HEK293 (cell line): ENCODE measurements around the gene CITED4.

Source experiments
- CTCF ChIA-PET: fragments of 350-600 bp; formaldehyde crosslinking; extraction: SDS; loops from one replicate; lab custom pipeline; 2021; ENCODE audit warnings: antibody characterized with exemption; lab: Yijun Ruan, JAX
- POLR2A ChIA-PET: fragments of 300-600 bp; formaldehyde crosslinking; extraction: SDS; loops from one replicate; lab custom pipeline; 2020; ENCODE audit warnings: antibody characterized with exemption, inconsistent platforms; lab: Yijun Ruan, JAX
- H3K27ac ChIP-seq: fragments of 200-500 bp; sonication (Bioruptor generic); 2 replicates; pipeline ENCODE4 v1.5.1; 2014; ENCODE audit warnings: low read depth, low read length, control low read depth, inconsistent platforms; ENCODE audit errors: extremely low read depth
- H3K36me3 ChIP-seq, 2 experiments: fragments of 200-500 bp in 1 of 2; sonication (Bioruptor generic) in 1 of 2; 1 replicate in 1 of 2; 2 replicates in 1 of 2; pipeline ENCODE4 v1.5.1; 2014 to 2017; ENCODE audit warnings: inconsistent platforms in 2 of 2, low read length in 2 of 2; ENCODE audit not compliant: control insufficient read depth in 2 of 2, insufficient read depth in 1 of 2
- H3K4me1 ChIP-seq: fragments of 200-500 bp; sonication (Bioruptor generic); 2 replicates; pipeline ENCODE4 v1.5.1; 2014; ENCODE audit warnings: mild to moderate bottlenecking, low read length, inconsistent platforms; ENCODE audit not compliant: control insufficient read depth, insufficient read depth
- H3K4me3 ChIP-seq: 2 replicates; pipeline ENCODE4 v1.5.1; 2011; ENCODE audit warnings: low read depth, mild to moderate bottlenecking, control low read depth, low read length, moderate library complexity
- H3K9me3 ChIP-seq: fragments of 200-500 bp; sonication (Bioruptor generic); 2 replicates; pipeline ENCODE4 v1.5.1; 2014; ENCODE audit warnings: low read depth, low read length, inconsistent platforms; ENCODE audit not compliant: control insufficient read depth, insufficient read depth
- BCL11B ChIP-seq: fragments of 450-650 bp; formaldehyde crosslinking; IDR thresholded peaks from 2 replicates; pipeline ENCODE4 v1.5.1; 2016; ENCODE audit warnings: low read depth, missing biosample characterization, missing genetic modification characterization
- FEZF1 ChIP-seq: fragments of 450-650 bp; formaldehyde crosslinking; IDR thresholded peaks from 2 replicates; pipeline ENCODE4 v1.5.1; 2016; ENCODE audit warnings: missing biosample characterization, missing genetic modification characterization
- KLF10 ChIP-seq: fragments of 450-650 bp; IDR thresholded peaks from 2 replicates; pipeline ENCODE4 v1.5.1; 2018; ENCODE audit warnings: missing biosample characterization, mild to moderate bottlenecking, missing genetic modification characterization
- MZF1 ChIP-seq: fragments of 450-650 bp; formaldehyde crosslinking; IDR thresholded peaks from 2 replicates; pipeline ENCODE4 v1.5.1; 2017; ENCODE audit warnings: missing biosample characterization, missing genetic modification characterization, borderline replicate concordance
- SCRT2 ChIP-seq: fragments of 450-650 bp; formaldehyde crosslinking; IDR thresholded peaks from 2 replicates; pipeline ENCODE4 v1.5.1; 2016; ENCODE audit warnings: missing biosample characterization, missing genetic modification characterization
- SP3 ChIP-seq: fragments of 450-650 bp; formaldehyde crosslinking; IDR thresholded peaks from 2 replicates; pipeline ENCODE4 v1.5.1; 2016; ENCODE audit warnings: missing biosample characterization, missing genetic modification characterization
- TRIM28 ChIP-seq: IDR thresholded peaks from 2 replicates; pipeline ENCODE4 v1.6.1; 2011; ENCODE audit warnings: low read length, control low read depth, borderline replicate concordance
- ZBTB10 ChIP-seq: fragments of 450-650 bp; formaldehyde crosslinking; IDR thresholded peaks from 2 replicates; pipeline ENCODE4 v1.5.1; 2016; ENCODE audit warnings: missing biosample characterization, missing genetic modification characterization
- ZBTB44 ChIP-seq: fragments of 450-650 bp; IDR thresholded peaks from 2 replicates; pipeline ENCODE4 v1.5.1; 2018; ENCODE audit warnings: missing biosample characterization, mild to moderate bottlenecking, missing genetic modification characterization
- ZNF24 ChIP-seq: fragments of 450-650 bp; formaldehyde crosslinking; IDR thresholded peaks from 2 replicates; pipeline ENCODE4 v1.5.1; 2016; ENCODE audit warnings: missing biosample characterization, missing genetic modification characterization
- ZNF280C ChIP-seq: fragments of 450-650 bp; formaldehyde crosslinking; IDR thresholded peaks from 2 replicates; pipeline ENCODE4 v1.5.1; 2016; ENCODE audit warnings: missing biosample characterization, missing genetic modification characterization
- ZNF302 ChIP-seq: fragments of 450-650 bp; formaldehyde crosslinking; IDR thresholded peaks from 2 replicates; pipeline ENCODE4 v1.5.1; 2016; ENCODE audit warnings: missing biosample characterization, missing genetic modification characterization, low read depth
- ZNF404 ChIP-seq: fragments of 450-650 bp; formaldehyde crosslinking; IDR thresholded peaks from 2 replicates; pipeline ENCODE4 v1.5.1; 2017; ENCODE audit warnings: missing biosample characterization, missing genetic modification characterization
- ZNF426 ChIP-seq: fragments of 450-650 bp; formaldehyde crosslinking; IDR thresholded peaks from 2 replicates; pipeline ENCODE4 v1.5.1; 2017; ENCODE audit warnings: missing biosample characterization, missing genetic modification characterization, mild to moderate bottlenecking, inconsistent platforms, moderate library complexity
- ZNF433 ChIP-seq: fragments of 450-650 bp; formaldehyde crosslinking; IDR thresholded peaks from 2 replicates; pipeline ENCODE4 v1.5.1; 2016; ENCODE audit warnings: missing biosample characterization, missing genetic modification characterization, low read depth
- ZNF561 ChIP-seq: fragments of 450-650 bp; IDR thresholded peaks from 2 replicates; pipeline ENCODE4 v1.5.1; 2018; ENCODE audit warnings: missing biosample characterization, missing genetic modification characterization, borderline replicate concordance
- ZNF585B ChIP-seq: fragments of 450-650 bp; formaldehyde crosslinking; IDR thresholded peaks from 2 replicates; pipeline ENCODE4 v1.5.1; 2016; ENCODE audit warnings: missing biosample characterization, missing genetic modification characterization
- ZNF626 ChIP-seq: fragments of 450-650 bp; sonication (Bioruptor Pico); formaldehyde crosslinking; IDR thresholded peaks from 2 replicates; pipeline ENCODE4 v1.5.1; 2018; ENCODE audit warnings: missing biosample characterization, missing genetic modification characterization, inconsistent platforms
- ZNF645 ChIP-seq: fragments of 450-650 bp; formaldehyde crosslinking; IDR thresholded peaks from 2 replicates; pipeline ENCODE4; 2016; ENCODE audit warnings: missing biosample characterization, missing genetic modification characterization
- ZNF660 ChIP-seq: fragments of 450-650 bp; IDR thresholded peaks from 2 replicates; pipeline ENCODE4 v1.5.1; 2018; ENCODE audit warnings: missing biosample characterization, mild to moderate bottlenecking, missing genetic modification characterization
- ZNF777 ChIP-seq: fragments of 450-650 bp; formaldehyde crosslinking; IDR thresholded peaks from 2 replicates; pipeline ENCODE4 v1.5.1; 2017; ENCODE audit warnings: missing biosample characterization, missing genetic modification characterization, borderline replicate concordance
- ZNF791 ChIP-seq: fragments of 450-650 bp; formaldehyde crosslinking; IDR thresholded peaks from 2 replicates; pipeline ENCODE4 v1.5.1; 2016; ENCODE audit warnings: missing biosample characterization, missing genetic modification characterization
- ZSCAN30 ChIP-seq: fragments of 450-650 bp; IDR thresholded peaks from 2 replicates; pipeline ENCODE4 v1.5.1; 2018; ENCODE audit warnings: missing biosample characterization, mild to moderate bottlenecking, missing genetic modification characterization, moderate library complexity

Gene CITED4

GRCh38 chr1:40901886-40902852 is 40.0 kb upstream of the CITED4 start:
- ChIA-PET POLR2A (interaction anchor here (0.5 kb wide), 1 partner anchor 87 kb away, joined by 4 read pairs; no protein-coding TSS in a partner anchor), CTCF (no interaction called here)
- Histone ChIP-seq H3K36me3 (no peaks in the 10 kb centered on the region), H3K4me1 (no peaks in the 10 kb centered on the region), H3K9me3 (no peaks in the 10 kb centered on the region), H3K27ac (no peak overlapping the region), H3K4me3 (no peak overlapping the region)
- TF ChIP-seq ZNF626 (tag by site-specific recombination) = no peak
- no peak for TF ChIP-seq ZNF791 (tag by site-specific recombination)
- TF ChIP-seq SCRT2 = no peak
- TF ChIP-seq ZNF561 (tag by site-specific recombination) = no peak
- no peak for TF ChIP-seq ZNF404 (tag by site-specific recombination)
- TF ChIP-seq ZNF433 (tag by site-specific recombination) = no peak
- no peak for TF ChIP-seq SP3
- TF ChIP-seq ZBTB44 (tag by site-specific recombination) = no peak
- TF ChIP-seq ZBTB10 = no peak
- TF ChIP-seq ZNF280C (tag by site-specific recombination) = no peak
- TF ChIP-seq ZNF426 (tag by site-specific recombination) = no peak
- TF ChIP-seq ZNF777 (tag by site-specific recombination) = no peak
- no peak for TF ChIP-seq TRIM28

GRCh38 chr1:40899230-40899870 is 37.2 kb upstream of the CITED4 start:
- ChIA-PET POLR2A (no interaction called here), CTCF (interaction anchor here (0.5 to 0.7 kb wide), 3 partner anchors 43 to 272 kb away, joined by 3 read pairs; no protein-coding TSS in a partner anchor)
- Histone ChIP-seq H3K4me3 (no peak overlapping the region), H3K4me1 (no peaks in the 10 kb centered on the region), H3K36me3 (no peaks in the 10 kb centered on the region), H3K27ac (no peak overlapping the region), H3K9me3 (no peaks in the 10 kb centered on the region)
- TF ChIP-seq MZF1 (tag by site-specific recombination) (no peak), ZNF24 (no peak), ZBTB10 (no peak), FEZF1 (no peak), ZNF585B (tag by site-specific recombination) (no peak), ZNF660 (tag by site-specific recombination) (no peak), ZSCAN30 (no peak), BCL11B (tag by site-specific recombination) (no peak), SCRT2 (no peak), ZNF645 (tag by site-specific recombination) (no peak), ZNF302 (tag by site-specific recombination) (no peak), KLF10 (tag by site-specific recombination) (no peak)
